Activated CD4-positive, alpha-beta memory T cell treated with anti-CD3 and anti-CD28 coated beads for 36 hours (primary cell): ENCODE measurements around the gene HDDC3. TPM values are rescaled to one million over a fixed set of nuclear protein-coding genes. Genes with fewer than 3 reads are reported as not detected.
A peak's percentile ranks its signal among the peaks of the same experiment; 100 is the strongest.

Experiments used
- CTCF ChIA-PET: fragments of 350-600 bp; sonication (Branson Sonifier 250); formaldehyde crosslinking; loops from one replicate; lab custom pipeline; 2021; ENCODE audit warnings: antibody characterized with exemption, inconsistent platforms; lab: Charles Lee
- POLR2A ChIA-PET: fragments of 350-600 bp; sonication (Branson Sonifier 250); formaldehyde crosslinking; loops from one replicate; lab custom pipeline; 2021; ENCODE audit warnings: antibody characterized with exemption; lab: Charles Lee
- DNase-seq: peaks from one replicate; pipeline ENCODE4 v3.0.0-alpha.2; 2020
- H3K27ac Mint-ChIP-seq: one replicate; pipeline ENCODE4 v1.8.0; 2021; ENCODE audit warnings: mixed read lengths
- H3K27me3 Mint-ChIP-seq: one replicate; pipeline ENCODE4 v1.8.0; 2021; ENCODE audit warnings: mixed read lengths
- H3K36me3 Mint-ChIP-seq: one replicate; pipeline ENCODE4 v1.8.0; 2021; ENCODE audit warnings: mixed read lengths
- H3K4me1 Mint-ChIP-seq: one replicate; pipeline ENCODE4 v1.8.0; 2021; ENCODE audit warnings: low read depth, mixed read lengths
- H3K4me3 Mint-ChIP-seq: one replicate; pipeline ENCODE4 v1.8.0; 2021; ENCODE audit warnings: mild to moderate bottlenecking, mixed read lengths
- H3K9me3 Mint-ChIP-seq: one replicate; pipeline ENCODE4 v1.8.0; 2021; ENCODE audit warnings: mixed read lengths
- intact Hi-C: fragments of 100-400 bp; cut with micrococcal nuclease; formaldehyde crosslinking; loops from one replicate; pipeline ENCODE4 v1.15.1; 2023
- total RNA-seq, 2 experiments: library from RNA; stranded (reverse); gene quantifications; one replicate each; pipeline ENCODE4 v1.2.3, GENCODE V29; 2021

HDDC3 gene
- total RNA-seq, 2 experiments from 2014 or later: 45.0 to 45.8 TPM

GRCh38 chr15:90953947-90954711 is 21.8 kb upstream of the HDDC3 start:
- POLR2A ChIA-PET: interaction anchor here (1.0 to 3.7 kb wide), 6 partner anchors 19 to 68 kb away, joined by 3 to 28 read pairs (median 8); partner anchors contain the start of genes MAN2A2, PRC1, UNC45A and VPS33B
- Mint-ChIP-seq H3K9me3 (no peaks in the 10 kb centered on the region), H3K4me1 (peaks cover 14% of the 10 kb centered on the region)

GRCh38 chr15:90952901-90953677 is 20.7 kb upstream of the HDDC3 start:
- Mint-ChIP-seq H3K4me1 (peaks cover 14% of the 10 kb centered on the region), H3K27ac (no peak overlapping the region), H3K9me3 (no peaks in the 10 kb centered on the region), H3K36me3 (peaks cover 36% of the 10 kb centered on the region), H3K27me3 (no peaks in the 10 kb centered on the region), H3K4me3 (no peak overlapping the region)
- DNase-seq: no peak
- POLR2A ChIA-PET: interaction anchor here (3.7 kb wide), 1 partner anchor 18 kb away, joined by 28 read pairs; the partner anchor contains the start of gene UNC45A
- intact Hi-C loops: no loop called here
- CTCF ChIA-PET: interaction anchor here (7.7 kb wide), 1 partner anchor 21 kb away, joined by 106 read pairs; the partner anchor contains the start of genes HDDC3 and UNC45A

More at GRCh38 chr15:90953947-90954711, 21.8 kb upstream of the HDDC3 start:
- Mint-ChIP-seq H3K4me3 (peak overlapping the region; percentile 87), H3K36me3 (peaks cover 27% of the 10 kb centered on the region), H3K27ac (peak overlapping the region; percentile 94), H3K27me3 (no peaks in the 10 kb centered on the region)
- intact Hi-C loops: loop anchor here (2.0 kb wide), 2 partner anchors 41 to 51 kb away; partner anchors contain the start of genes MAN2A2 and PRC1
- no peak for DNase-seq
- CTCF ChIA-PET: interaction anchor here (0.7 to 7.7 kb wide), 5 partner anchors 9 to 96 kb away, joined by 3 to 106 read pairs (median 6); partner anchors contain the start of genes HDDC3 and UNC45A

GRCh38 chr15:90950676-90951075 is 18.3 kb upstream of the HDDC3 start:
- POLR2A ChIA-PET: no interaction called here
- intact Hi-C loops: no loop called here
- no peak for DNase-seq
- Mint-ChIP-seq H3K9me3 (no peaks in the 10 kb centered on the region), H3K27me3 (no peaks in the 10 kb centered on the region), H3K4me3 (no peak overlapping the region), H3K4me1 (peaks cover 4% of the 10 kb centered on the region), H3K36me3 (peaks cover 38% of the 10 kb centered on the region), H3K27ac (no peak overlapping the region)
- CTCF ChIA-PET: no interaction called here

- Mint-ChIP-seq H3K4me1 (peaks cover 4% of the 10 kb centered on the region), H3K27me3 (no peaks in the 10 kb centered on the region), H3K9me3 (no peaks in the 10 kb centered on the region), H3K27ac (no peak overlapping the region), H3K36me3 (peaks cover 39% of the 10 kb centered on the region), H3K4me3 (no peak overlapping the region)
- ChIA-PET POLR2A (no interaction called here), CTCF (no interaction called here)
- no peak for DNase-seq
- intact Hi-C loops: no loop called here
Observed at GRCh38 chr15:90949979-90950675, 17.8 kb upstream of the HDDC3 start.

GRCh38 chr15:90948506-90948905 is 16.2 kb upstream of the HDDC3 start:
- Mint-ChIP-seq H3K4me1 (no peaks in the 10 kb centered on the region), H3K27ac (no peak overlapping the region), H3K36me3 (peaks cover 39% of the 10 kb centered on the region), H3K27me3 (no peaks in the 10 kb centered on the region), H3K4me3 (no peak overlapping the region), H3K9me3 (no peaks in the 10 kb centered on the region)
- ChIA-PET POLR2A (interaction anchor here (0.6 to 1.1 kb wide), 2 partner anchors 11 to 49 kb away, joined by 3 to 5 read pairs; no protein-coding TSS in a partner anchor), CTCF (interaction anchor here (0.6 to 3.3 kb wide), 3 partner anchors 8 to 91 kb away, joined by 3 to 24 read pairs (median 6); partner anchors contain the start of genes HDDC3 and UNC45A)
- DNase-seq: no peak
- intact Hi-C loops: no loop called here

- Mint-ChIP-seq H3K36me3 (peaks cover 37% of the 10 kb centered on the region), H3K4me1 (no peaks in the 10 kb centered on the region), H3K9me3 (no peaks in the 10 kb centered on the region), H3K27ac (no peak overlapping the region), H3K27me3 (no peaks in the 10 kb centered on the region), H3K4me3 (no peak overlapping the region)
- DNase-seq: no peak
- ChIA-PET POLR2A (interaction anchor here (0.6 to 1.1 kb wide), 2 partner anchors 10 to 48 kb away, joined by 3 to 5 read pairs; no protein-coding TSS in a partner anchor), CTCF (interaction anchor here (1.9 to 3.3 kb wide), 2 partner anchors 9 to 14 kb away, joined by 6 to 24 read pairs; partner anchors contain the start of genes HDDC3 and UNC45A)
- intact Hi-C loops: no loop called here
Observed at GRCh38 chr15:90947577-90948357, 15.4 kb upstream of the HDDC3 start.

GRCh38 chr15:90946941-90947576 is 14.7 kb upstream of the HDDC3 start:
- Mint-ChIP-seq H3K27ac (no peak overlapping the region), H3K36me3 (peaks cover 38% of the 10 kb centered on the region), H3K27me3 (no peaks in the 10 kb centered on the region), H3K4me3 (no peak overlapping the region), H3K9me3 (no peaks in the 10 kb centered on the region), H3K4me1 (no peaks in the 10 kb centered on the region)
- DNase-seq: no peak
- ChIA-PET CTCF (interaction anchor here (1.9 to 3.3 kb wide), 2 partner anchors 9 to 13 kb away, joined by 6 to 24 read pairs; partner anchors contain the start of genes HDDC3 and UNC45A), POLR2A (no interaction called here)
- intact Hi-C loops: no loop called here

GRCh38 chr15:90946538-90946937 is 14.2 kb upstream of the HDDC3 start:
- Mint-ChIP-seq H3K9me3 (no peaks in the 10 kb centered on the region), H3K27ac (no peak overlapping the region), H3K36me3 (peaks cover 36% of the 10 kb centered on the region), H3K4me1 (no peaks in the 10 kb centered on the region), H3K4me3 (no peak overlapping the region), H3K27me3 (no peaks in the 10 kb centered on the region)
- DNase-seq: no peak
- POLR2A ChIA-PET: no interaction called here
- intact Hi-C loops: no loop called here
- CTCF ChIA-PET: interaction anchor here (3.3 kb wide), 1 partner anchor 13 kb away, joined by 24 read pairs; the partner anchor contains the start of genes HDDC3 and UNC45A

GRCh38 chr15:90945091-90945490 is 12.7 kb upstream of the HDDC3 start:
- DNase-seq: no peak
- Mint-ChIP-seq H3K9me3 (no peaks in the 10 kb centered on the region), H3K27ac (no peak overlapping the region), H3K4me1 (no peaks in the 10 kb centered on the region), H3K27me3 (no peaks in the 10 kb centered on the region), H3K4me3 (no peak overlapping the region), H3K36me3 (peaks cover 46% of the 10 kb centered on the region)
- intact Hi-C loops: no loop called here
- ChIA-PET CTCF (interaction anchor here (0.9 to 5.3 kb wide), 2 partner anchors 12 kb away, joined by 6 to 48 read pairs; partner anchors contain the start of genes HDDC3 and UNC45A), POLR2A (no interaction called here)

GRCh38 chr15:90942354-90943120 is 10.2 kb upstream of the HDDC3 start:
- H3K27ac Mint-ChIP-seq: no peak overlapping the region
- POLR2A ChIA-PET: interaction anchor here (0.8 kb wide), 1 partner anchor 11 kb away, joined by 3 read pairs; no protein-coding TSS in a partner anchor
- H3K27me3 Mint-ChIP-seq: no peaks in the 10 kb centered on the region

More at GRCh38 chr15:90942354-90943120, 10.2 kb upstream of the HDDC3 start:
- no peak for DNase-seq
- intact Hi-C loops: no loop called here
- no peaks in the 10 kb centered on the region for H3K4me1 Mint-ChIP-seq
- CTCF ChIA-PET: interaction anchor here (1.2 to 5.3 kb wide), 2 partner anchors 10 to 14 kb away, joined by 6 to 48 read pairs; partner anchors contain the start of genes HDDC3 and UNC45A
- H3K4me3 Mint-ChIP-seq: no peak overlapping the region
- no peaks in the 10 kb centered on the region for H3K9me3 Mint-ChIP-seq
- H3K36me3 Mint-ChIP-seq: peaks cover 41% of the 10 kb centered on the region
